Testis (tissue), 2 donors: ENCODE results near the gene REV3L.

ENCODE experiments used
- POLR2A ChIP-seq: fragments of 450-650 bp; IDR thresholded peaks from one replicate; pipeline ENCODE4 v1.6.1; 2017; ENCODE audit warnings: antibody characterized with exemption, mild to moderate bottlenecking, moderate library complexity
- TF ChIP-seq, protein P1 (sequence below), 3 experiments: fragments of 450-650 bp in 2 of 3; fragments of 200-600 bp in 1 of 3; sonication (generic) in 1 of 3; IDR thresholded peaks; one replicate each; pipeline ENCODE4 v1.5.1; 2016 to 2019; ENCODE audit warnings: antibody characterized with exemption in 3 of 3, mild to moderate bottlenecking in 2 of 3, moderate library complexity in 1 of 3

DNA sequence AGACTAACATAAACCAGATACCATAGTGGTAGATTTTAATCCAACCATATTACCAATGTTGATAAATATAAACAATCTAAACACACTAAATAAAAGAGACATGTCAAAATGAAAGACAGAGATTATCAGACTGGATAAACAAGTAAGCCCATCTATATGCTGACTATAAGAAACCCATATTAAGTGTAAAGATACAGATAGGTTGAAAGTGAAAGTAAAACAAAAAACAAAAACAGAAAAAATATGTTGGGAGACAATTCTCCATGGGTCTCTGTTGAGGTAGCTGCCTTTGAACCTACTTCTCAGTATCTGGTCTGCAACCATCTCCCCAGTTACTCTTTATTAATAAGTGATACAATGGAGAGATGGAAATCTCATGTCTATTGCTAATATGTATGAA is 21.2 kb downstream of the REV3L start:
- TF ChIP-seq, protein P1, sequence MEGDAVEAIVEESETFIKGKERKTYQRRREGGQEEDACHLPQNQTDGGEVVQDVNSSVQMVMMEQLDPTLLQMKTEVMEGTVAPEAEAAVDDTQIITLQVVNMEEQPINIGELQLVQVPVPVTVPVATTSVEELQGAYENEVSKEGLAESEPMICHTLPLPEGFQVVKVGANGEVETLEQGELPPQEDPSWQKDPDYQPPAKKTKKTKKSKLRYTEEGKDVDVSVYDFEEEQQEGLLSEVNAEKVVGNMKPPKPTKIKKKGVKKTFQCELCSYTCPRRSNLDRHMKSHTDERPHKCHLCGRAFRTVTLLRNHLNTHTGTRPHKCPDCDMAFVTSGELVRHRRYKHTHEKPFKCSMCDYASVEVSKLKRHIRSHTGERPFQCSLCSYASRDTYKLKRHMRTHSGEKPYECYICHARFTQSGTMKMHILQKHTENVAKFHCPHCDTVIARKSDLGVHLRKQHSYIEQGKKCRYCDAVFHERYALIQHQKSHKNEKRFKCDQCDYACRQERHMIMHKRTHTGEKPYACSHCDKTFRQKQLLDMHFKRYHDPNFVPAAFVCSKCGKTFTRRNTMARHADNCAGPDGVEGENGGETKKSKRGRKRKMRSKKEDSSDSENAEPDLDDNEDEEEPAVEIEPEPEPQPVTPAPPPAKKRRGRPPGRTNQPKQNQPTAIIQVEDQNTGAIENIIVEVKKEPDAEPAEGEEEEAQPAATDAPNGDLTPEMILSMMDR (IDR thresholded peaks at IDR 0.05) = no peak
- TF ChIP-seq POLR2A = no peak
